GM23248 (cell line): ENCODE data around the gene B3GNT2. TPM values are rescaled to one million over a fixed set of nuclear protein-coding genes. Genes with fewer than 3 reads are reported as not detected.

Source experiments
- DNase-seq: peaks from one replicate; pipeline ENCODE4 v3.0.0-alpha.2; 2015
- H2AFZ ChIP-seq: fragments of 200-600 bp; sonication (generic); 2 replicates; pipeline ENCODE4 v1.6.1; 2016; ENCODE audit warnings: antibody characterized with exemption
- H3F3A ChIP-seq: fragments of 200-600 bp; sonication (generic); 2 replicates; pipeline ENCODE4 v1.6.1; 2016; ENCODE audit warnings: mild to moderate bottlenecking, antibody characterized with exemption, mixed run types; ENCODE audit not compliant: insufficient read depth
- H3K27ac ChIP-seq: fragments of 200-600 bp; sonication (generic); 2 replicates; pipeline ENCODE4 v1.5.1; 2016; ENCODE audit warnings: mild to moderate bottlenecking
- H3K27me3 ChIP-seq: fragments of 200-600 bp; sonication (generic); replicated peaks from 2 replicates; pipeline ENCODE4 v1.6.1; 2016; ENCODE audit warnings: mild to moderate bottlenecking; ENCODE audit not compliant: insufficient read depth
- H3K36me3 ChIP-seq: fragments of 200-600 bp; sonication (generic); 2 replicates; pipeline ENCODE4 v1.6.1; 2016; ENCODE audit warnings: low read depth, mild to moderate bottlenecking
- H3K4me1 ChIP-seq: fragments of 200-600 bp; sonication (generic); 2 replicates; pipeline ENCODE4 v1.6.1; 2016; ENCODE audit warnings: mild to moderate bottlenecking; ENCODE audit not compliant: insufficient read depth
- H3K4me2 ChIP-seq: fragments of 200-600 bp; sonication (generic); one replicate; pipeline ENCODE4 v1.6.1; 2016; ENCODE audit warnings: mild to moderate bottlenecking; ENCODE audit not compliant: unreplicated experiment
- H3K4me3 ChIP-seq: fragments of 200-600 bp; sonication (generic); 2 replicates; pipeline ENCODE4 v1.5.1; 2016; ENCODE audit warnings: mild to moderate bottlenecking
- H3K79me2 ChIP-seq: fragments of 200-600 bp; sonication (generic); 2 replicates; pipeline ENCODE4 v1.6.1; 2016; ENCODE audit warnings: mild to moderate bottlenecking; ENCODE audit not compliant: insufficient read depth
- H3K9ac ChIP-seq: fragments of 200-600 bp; sonication (generic); 2 replicates; pipeline ENCODE4 v1.6.1; 2016; ENCODE audit warnings: mild to moderate bottlenecking
- H3K9me2 ChIP-seq: fragments of 200-600 bp; sonication (generic); 2 replicates; pipeline ENCODE4 v1.6.1; 2016; ENCODE audit warnings: mixed run types, mild to moderate bottlenecking, moderate library complexity; ENCODE audit not compliant: insufficient read depth
- H3K9me3 ChIP-seq: fragments of 200-600 bp; sonication (generic); one replicate; pipeline ENCODE4 v1.6.1; 2017; ENCODE audit warnings: low read depth
- H4K20me1 ChIP-seq: fragments of 200-600 bp; sonication (generic); 2 replicates; pipeline ENCODE4 v1.6.0; 2016; ENCODE audit not compliant: insufficient read depth
- EZH2 ChIP-seq: fragments of 200-600 bp; sonication (generic); IDR thresholded peaks from 2 replicates; pipeline ENCODE4 v1.6.1; 2018; ENCODE audit warnings: antibody characterized with exemption, mild to moderate bottlenecking; ENCODE audit not compliant: insufficient read depth, poor library complexity, severe bottlenecking
- EZH2phosphoT487 ChIP-seq: fragments of 200-600 bp; sonication (generic); IDR thresholded peaks from 2 replicates; pipeline ENCODE4 v1.6.1; 2018; ENCODE audit warnings: antibody characterized with exemption, moderate library complexity, mild to moderate bottlenecking, low read depth; ENCODE audit not compliant: insufficient read depth
- WGBS, 2 experiments: methylation state at CpG; one replicate each; pipeline ENCODE4 v1.1.6; 2015 to 2017; ENCODE audit warnings: low lambda C conversion rate in 2 of 2, low coverage in 1 of 2; ENCODE audit errors: missing lambda C conversion rate in 2 of 2; 5-methylcytosine and 5-hydroxymethylcytosine counted together
- in situ Hi-C: fragments of 300-500 bp; cut with MboI; formaldehyde crosslinking; loops from 2 replicates; pipeline ENCODE4 v1.15.0; 2020
- polyA plus RNA-seq: library from polyadenylated mRNA; unstranded; fragments of >200 nt; fragmentation: Nextera tagmentation; extraction: Ambion mirVana; gene quantifications from 2 replicates; pipeline ENCODE4 v1.2.1, GENCODE V29; 2016
- total RNA-seq: library from RNA; depleted of rRNA; stranded (reverse); fragments of >200 nt; shearing (Covaris generic); gene quantifications from 2 replicates; pipeline ENCODE4 v1.2.3, GENCODE V29; 2014

The B3GNT2 gene
- total and polyA plus RNA-seq, 2 experiments from 2014 or later = 11.0 to 14.2 TPM

- Histone ChIP-seq H3K4me3 (no peak overlapping the region), H3K36me3 (0 out of 2 replicates have a peak, but pooled peaks cover 4% of the 10 kb centered on the region), H3K9me2 (no peaks in the 10 kb centered on the region), H3F3A (peaks cover 32% of the 10 kb centered on the region), H3K27me3 (no peaks in the 10 kb centered on the region), H3K4me1 (peaks cover 35% of the 10 kb centered on the region), H3K4me2 (no peak overlapping the region), H3K27ac (no peak overlapping the region), H3K9me3 (no peaks in the 10 kb centered on the region), H3K9ac (no peak overlapping the region), H4K20me1 (no peaks in the 10 kb centered on the region), H3K79me2 (peaks cover 97% of the 10 kb centered on the region), H2AFZ (no peak overlapping the region)
- in situ Hi-C loops = no loop called here
- TF ChIP-seq EZH2phosphoT487 = no peak
- WGBS, 2 experiments = 85 to 86% methylated on average over 4 of the region's 4 CpGs
- no peak for DNase-seq
Measured at GRCh38 chr2:62219407-62220159, 23.7 kb downstream of the B3GNT2 start.

- Histone ChIP-seq H3K9me2 (no peaks in the 10 kb centered on the region), H3K27me3 (no peaks in the 10 kb centered on the region), H2AFZ (no peak overlapping the region), H3K9me3 (no peaks in the 10 kb centered on the region), H3K79me2 (peaks cover 94% of the 10 kb centered on the region), H3F3A (peaks cover 27% of the 10 kb centered on the region), H3K9ac (no peak overlapping the region), H3K4me2 (no peak overlapping the region), H4K20me1 (no peaks in the 10 kb centered on the region), H3K27ac (no peak overlapping the region), H3K4me1 (peaks cover 24% of the 10 kb centered on the region), H3K36me3 (0 out of 2 replicates have a peak, but pooled peaks cover 4% of the 10 kb centered on the region), H3K4me3 (no peak overlapping the region)
- in situ Hi-C loops = no loop called here
- 59 to 62% methylated on average over 1 of the region's 1 CpG for WGBS, 2 experiments
- peak; percentile 18 for DNase-seq
- TF ChIP-seq EZH2phosphoT487 = no peak
- TF ChIP-seq EZH2 = no peak
Measured at GRCh38 chr2:62221141-62221540, 25.2 kb downstream of the B3GNT2 start.

GRCh38 chr2:62222171-62222570 is 26.3 kb downstream of the B3GNT2 start:
- TF ChIP-seq EZH2 (no peak), EZH2phosphoT487 (no peak)
- Histone ChIP-seq H3F3A (peaks cover 18% of the 10 kb centered on the region), H3K4me1 (peaks cover 15% of the 10 kb centered on the region), H3K27me3 (no peaks in the 10 kb centered on the region), H3K36me3 (0 out of 2 replicates have a peak, but pooled peaks cover 4% of the 10 kb centered on the region), H2AFZ (no peak overlapping the region), H3K9me3 (no peaks in the 10 kb centered on the region), H3K4me2 (no peak overlapping the region), H4K20me1 (no peaks in the 10 kb centered on the region), H3K4me3 (no peak overlapping the region), H3K79me2 (peaks cover 86% of the 10 kb centered on the region), H3K9ac (no peak overlapping the region), H3K9me2 (no peaks in the 10 kb centered on the region), H3K27ac (no peak overlapping the region)
- no peak for DNase-seq
- in situ Hi-C loops = no loop called here
- WGBS, 2 experiments = 98 to 99% methylated on average over 12 of the region's 12 CpGs

GRCh38 chr2:62222674-62223073 is 26.8 kb downstream of the B3GNT2 start:
- DNase-seq = no peak
- Histone ChIP-seq H2AFZ (no peak overlapping the region), H3K36me3 (0 out of 2 replicates have a peak, but pooled peaks cover 4% of the 10 kb centered on the region), H4K20me1 (no peaks in the 10 kb centered on the region), H3K79me2 (peaks cover 81% of the 10 kb centered on the region), H3K9me2 (no peaks in the 10 kb centered on the region), H3K4me1 (peaks cover 10% of the 10 kb centered on the region), H3K27ac (no peak overlapping the region), H3K27me3 (no peaks in the 10 kb centered on the region), H3K4me2 (no peak overlapping the region), H3K9me3 (no peaks in the 10 kb centered on the region), H3K9ac (no peak overlapping the region), H3F3A (peaks cover 13% of the 10 kb centered on the region), H3K4me3 (no peak overlapping the region)
- 87 to 88% methylated on average over 8 of the region's 8 CpGs for WGBS, 2 experiments
- in situ Hi-C loops = no loop called here
- no peak for TF ChIP-seq EZH2phosphoT487
- no peak for TF ChIP-seq EZH2
